ENCODE results near the gene SASH3.

SASH3 gene

DNA sequence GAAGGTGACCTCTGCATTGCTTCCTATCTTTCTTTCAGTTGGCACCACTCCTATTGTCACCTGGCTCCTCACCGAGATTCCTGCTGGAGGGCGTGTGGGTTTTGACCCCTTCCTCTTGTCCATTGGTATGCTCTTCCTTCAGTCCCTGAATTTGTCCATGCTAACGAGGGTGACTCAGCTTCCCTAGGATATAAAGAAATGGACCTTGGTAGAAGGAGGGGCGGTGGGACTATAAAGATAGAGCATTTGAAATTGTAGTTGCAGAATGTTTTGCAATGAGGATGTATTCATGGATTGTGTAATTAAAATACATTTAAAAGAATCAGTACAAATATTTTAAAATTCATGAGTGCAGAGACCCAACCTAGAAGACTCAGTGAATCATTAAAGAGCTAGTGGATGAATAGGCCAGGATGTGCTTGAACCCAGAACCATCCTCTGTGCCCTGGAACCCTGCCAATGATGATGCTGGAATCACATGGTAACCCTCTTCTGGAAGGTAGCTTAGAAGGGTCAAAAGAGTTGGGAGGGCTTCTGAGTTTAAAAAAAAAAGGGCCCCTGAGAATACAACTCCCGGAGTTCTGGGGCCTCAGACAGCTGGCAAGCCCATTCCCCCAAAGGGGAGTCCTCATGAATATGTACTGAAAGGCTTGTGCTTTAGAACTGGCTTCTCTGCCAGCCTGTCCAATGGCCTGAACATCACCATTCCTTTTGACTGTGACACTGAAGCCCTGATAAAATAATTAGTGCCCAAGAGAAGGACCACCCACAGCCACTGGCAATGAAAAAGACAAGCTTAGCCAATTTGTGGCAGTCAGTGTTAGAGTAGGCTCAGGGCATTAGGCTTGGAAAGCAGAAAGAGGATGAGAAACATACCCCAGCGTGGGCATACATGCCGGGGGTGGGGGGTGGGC is 32.9 kb upstream of the SASH3 start:
- FAIRE-seq (no peak), DNase-seq (ENCODE audit: insufficient read length) (no peak)
- TF ChIP-seq TAF1 (IDR thresholded peaks at IDR 0.05; ENCODE audit: borderline replicate concordance, low read depth, low read length), result no peak
- TF ChIP-seq POLR2A (IDR thresholded peaks at IDR 0.05; ENCODE audit: low read depth, low read length), result no peak
- no peak for TF ChIP-seq POLR2AphosphoS5 (IDR thresholded peaks at IDR 0.05; ENCODE audit: low read depth, low read length)

DNA sequence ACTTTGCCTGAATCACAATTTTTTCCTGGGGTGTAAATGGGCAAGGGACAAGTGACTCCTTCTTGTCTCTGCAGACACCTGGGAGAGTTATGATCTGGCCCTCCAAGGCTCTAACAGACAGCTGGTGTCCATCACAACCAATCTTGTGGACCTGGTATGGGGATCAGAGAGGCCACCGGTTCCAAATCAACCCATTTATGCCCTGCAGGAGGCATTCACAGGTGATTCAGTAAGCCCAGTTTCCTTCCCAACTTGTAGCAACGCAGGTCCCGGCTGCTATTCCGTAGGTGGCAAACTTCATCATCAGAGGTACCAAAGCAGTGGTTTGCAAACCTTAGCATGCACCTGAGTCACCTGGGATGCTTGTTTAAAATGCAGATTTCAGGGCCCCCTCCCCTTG is 32.2 kb upstream of the SASH3 start:
- FAIRE-seq (no peak), DNase-seq (ENCODE audit: insufficient read length) (no peak)
- no peak for TF ChIP-seq TAF1 (IDR thresholded peaks at IDR 0.05; ENCODE audit: borderline replicate concordance, low read depth, low read length)
- TF ChIP-seq POLR2A (IDR thresholded peaks at IDR 0.05; ENCODE audit: low read depth, low read length), result no peak
- no peak for TF ChIP-seq POLR2AphosphoS5 (IDR thresholded peaks at IDR 0.05; ENCODE audit: low read depth, low read length)

GRCh38 chrX:129748305-129748704 is 31.4 kb upstream of the SASH3 start:
- TF ChIP-seq TAF1 (IDR thresholded peaks at IDR 0.05; ENCODE audit: borderline replicate concordance, low read depth, low read length) (no peak), POLR2AphosphoS5 (IDR thresholded peaks at IDR 0.05; ENCODE audit: low read depth, low read length) (no peak)
- DNase-seq (ENCODE audit: insufficient read length) (no peak), FAIRE-seq (no peak)

- FAIRE-seq, result no peak
- no peak for DNase-seq (ENCODE audit: insufficient read length)
- TF ChIP-seq POLR2A (IDR thresholded peaks at IDR 0.05; ENCODE audit: low read depth, low read length) (no peak), POLR2AphosphoS5 (IDR thresholded peaks at IDR 0.05; ENCODE audit: low read depth, low read length) (no peak), TAF1 (IDR thresholded peaks at IDR 0.05; ENCODE audit: borderline replicate concordance, low read depth, low read length) (no peak)
Measured at GRCh38 chrX:129749069-129749468, 30.7 kb upstream of the SASH3 start.

GRCh38 chrX:129750971-129751370 is 28.8 kb upstream of the SASH3 start:
- FAIRE-seq, result no peak
- TF ChIP-seq POLR2AphosphoS5 (IDR thresholded peaks at IDR 0.05; ENCODE audit: low read depth, low read length) (no peak), TAF1 (IDR thresholded peaks at IDR 0.05; ENCODE audit: borderline replicate concordance, low read depth, low read length) (no peak), POLR2A (IDR thresholded peaks at IDR 0.05; ENCODE audit: low read depth, low read length) (no peak)
- no peak for DNase-seq (ENCODE audit: insufficient read length)

DNA sequence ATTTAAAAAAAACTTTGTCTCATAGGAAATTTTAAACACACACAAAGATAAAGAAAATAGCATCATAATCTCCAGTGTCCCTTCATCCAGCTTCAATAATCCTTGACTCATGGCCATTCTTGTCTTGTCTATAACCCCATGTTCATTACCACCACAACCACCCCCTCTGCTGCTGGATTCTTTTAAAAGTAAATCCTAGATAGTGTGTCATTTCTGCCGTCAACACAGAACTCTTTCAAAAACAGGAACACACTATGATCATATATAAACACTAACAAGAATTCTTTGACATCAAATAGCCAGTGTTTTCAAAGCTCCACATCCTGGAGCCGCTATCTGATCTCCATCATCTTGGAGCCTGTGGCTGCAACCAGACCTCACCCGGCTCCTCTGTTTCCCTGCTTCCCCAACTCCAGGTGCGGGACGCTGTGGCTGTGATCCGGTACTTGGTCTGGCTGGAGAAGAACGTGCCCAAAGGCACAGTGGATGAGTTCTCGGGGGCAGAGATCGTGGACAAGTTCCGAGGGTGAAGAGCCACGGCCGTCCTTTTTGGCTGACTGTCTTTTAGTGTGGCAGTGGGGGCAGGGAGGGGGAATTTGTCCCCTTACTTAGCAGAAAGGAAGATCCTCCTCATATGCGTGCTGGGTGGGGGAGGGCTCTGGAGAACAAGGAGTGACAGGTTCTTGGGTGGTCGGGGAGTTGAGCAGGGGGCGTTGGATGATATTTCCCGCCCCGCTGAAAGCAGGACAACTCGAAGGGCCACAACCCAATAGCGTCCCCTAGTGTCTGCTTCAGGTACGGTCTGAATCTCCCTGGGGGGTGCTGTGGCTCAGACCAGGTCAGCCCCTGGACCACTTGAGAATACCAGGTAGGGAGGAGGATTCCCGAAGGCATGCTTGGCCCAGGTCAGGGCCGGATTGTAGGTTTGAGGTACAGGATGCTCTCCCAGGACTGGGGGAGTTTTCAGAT is 25.4 kb upstream of the SASH3 start:
- DNase-seq (ENCODE audit: insufficient read length) (no peak), FAIRE-seq (no peak)
- no peak for TF ChIP-seq POLR2A (IDR thresholded peaks at IDR 0.05; ENCODE audit: low read depth, low read length)
- no peak for TF ChIP-seq TAF1 (IDR thresholded peaks at IDR 0.05; ENCODE audit: borderline replicate concordance, low read depth, low read length)
- TF ChIP-seq POLR2AphosphoS5 (IDR thresholded peaks at IDR 0.05; ENCODE audit: low read depth, low read length), result no peak

- DNase-seq (ENCODE audit: insufficient read length) (no peak), FAIRE-seq (peak; percentile 48)
Measured at GRCh38 chrX:129755779-129756650, 23.7 kb upstream of the SASH3 start.

DNA sequence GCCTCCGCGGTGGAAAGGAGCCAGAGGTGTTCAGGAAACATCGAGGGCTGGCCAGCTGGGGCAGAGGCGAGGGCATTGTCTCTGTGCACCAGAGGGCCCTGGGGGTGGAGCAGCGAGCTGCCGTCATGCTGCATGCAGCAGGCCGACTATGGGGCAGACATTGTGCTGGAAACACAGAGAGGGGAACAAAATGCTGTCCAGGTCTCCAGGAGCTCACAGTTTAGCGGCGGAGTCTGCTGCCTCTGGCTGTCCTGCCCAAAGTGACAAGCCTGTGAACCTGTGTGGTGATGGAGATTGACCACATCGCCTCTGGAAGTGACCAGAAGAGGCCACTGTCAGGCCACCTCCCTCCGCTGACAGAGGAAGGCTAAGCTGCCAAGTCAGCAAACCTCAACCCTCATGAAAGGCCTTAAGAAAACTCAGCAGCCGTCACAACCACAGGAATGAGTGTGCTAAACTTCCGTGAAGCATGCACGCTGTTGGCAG is 20.1 kb upstream of the SASH3 start:
- TF ChIP-seq POLR2A (IDR thresholded peaks at IDR 0.05; ENCODE audit: low read depth, low read length), result no peak
- TF ChIP-seq TAF1 (IDR thresholded peaks at IDR 0.05; ENCODE audit: borderline replicate concordance, low read depth, low read length), result no peak
- TF ChIP-seq POLR2AphosphoS5 (IDR thresholded peaks at IDR 0.05; ENCODE audit: low read depth, low read length), result no peak
- FAIRE-seq, result peak; percentile 78
- no peak for DNase-seq (ENCODE audit: insufficient read length)

More at GRCh38 chrX:129755779-129756650, 23.7 kb upstream of the SASH3 start:
- no peak for TF ChIP-seq POLR2AphosphoS5 (IDR thresholded peaks at IDR 0.05; ENCODE audit: low read depth, low read length)
- no peak for TF ChIP-seq TAF1 (IDR thresholded peaks at IDR 0.05; ENCODE audit: borderline replicate concordance, low read depth, low read length)
- TF ChIP-seq POLR2A (IDR thresholded peaks at IDR 0.05; ENCODE audit: low read depth, low read length), result no peak

DNA sequence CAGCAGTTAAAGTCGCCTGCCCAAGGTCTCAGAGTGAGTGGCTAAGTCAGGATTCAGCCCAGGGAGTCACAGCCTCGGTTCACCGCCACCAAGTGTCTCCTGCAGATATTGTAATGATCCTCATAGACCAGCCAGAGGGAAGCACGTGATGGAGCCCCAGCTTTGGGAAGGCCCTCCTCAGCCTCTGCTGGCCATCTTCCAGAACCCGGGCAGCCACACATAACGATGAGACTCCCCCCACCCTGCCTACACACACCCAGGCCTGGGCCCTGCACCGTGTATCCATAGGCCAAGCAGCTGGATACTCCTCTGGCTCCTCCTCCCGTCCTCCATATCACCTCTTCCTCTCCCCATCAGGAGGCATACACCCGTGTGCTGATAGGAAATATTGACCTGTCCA is 19.6 kb upstream of the SASH3 start:
- DNase-seq (ENCODE audit: insufficient read length) (no peak), FAIRE-seq (no peak)
- TF ChIP-seq POLR2A (IDR thresholded peaks at IDR 0.05; ENCODE audit: low read depth, low read length), result no peak
- TF ChIP-seq POLR2AphosphoS5 (IDR thresholded peaks at IDR 0.05; ENCODE audit: low read depth, low read length), result no peak
- no peak for TF ChIP-seq TAF1 (IDR thresholded peaks at IDR 0.05; ENCODE audit: borderline replicate concordance, low read depth, low read length)

DNA sequence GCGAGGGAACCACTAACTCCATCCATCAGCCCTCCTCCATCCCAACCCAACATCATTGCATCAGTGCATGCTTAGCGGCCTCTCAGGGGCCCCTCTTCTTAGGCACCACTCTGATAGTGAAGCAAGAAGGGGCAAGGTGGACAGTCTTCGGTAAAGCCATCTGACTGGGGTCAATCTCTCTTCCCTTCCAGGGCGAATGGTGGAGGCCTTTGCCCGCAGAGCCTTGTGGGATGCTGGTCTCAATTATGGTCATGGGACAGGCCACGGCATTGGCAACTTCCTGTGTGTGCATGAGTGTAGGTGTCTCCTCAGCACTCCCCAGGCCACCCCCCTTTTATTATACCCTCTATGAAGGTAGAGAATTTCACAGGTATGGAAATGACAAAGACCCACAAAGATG is 18.8 kb upstream of the SASH3 start:
- no peak for DNase-seq (ENCODE audit: insufficient read length)
- FAIRE-seq, result no peak
- TF ChIP-seq POLR2A (IDR thresholded peaks at IDR 0.05; ENCODE audit: low read depth, low read length), result no peak
- TF ChIP-seq TAF1 (IDR thresholded peaks at IDR 0.05; ENCODE audit: borderline replicate concordance, low read depth, low read length), result no peak
- no peak for TF ChIP-seq POLR2AphosphoS5 (IDR thresholded peaks at IDR 0.05; ENCODE audit: low read depth, low read length)
